ENCODE results near the gene CYSRT1.

DNA sequence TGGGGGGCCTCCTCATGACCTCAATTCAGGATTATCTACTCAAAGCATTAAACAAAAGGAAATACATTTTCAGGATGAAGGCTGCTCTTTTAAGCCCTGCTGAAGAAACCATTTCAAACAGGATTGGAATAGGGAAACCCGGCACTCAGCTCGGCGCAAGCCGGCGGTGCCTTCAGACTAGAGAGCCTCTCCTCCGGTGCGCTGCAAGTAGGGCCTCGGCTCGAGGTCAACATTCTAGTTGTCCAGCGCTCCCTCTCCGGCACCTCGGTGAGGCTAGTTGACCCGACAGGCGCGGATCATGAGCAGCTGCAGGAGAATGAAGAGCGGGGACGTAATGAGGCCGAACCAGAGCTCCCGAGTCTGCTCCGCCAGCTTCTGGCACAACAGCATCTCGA is 20.2 kb upstream of the CYSRT1 start:
- TF ChIP-seq CTCF (IDR thresholded peaks at IDR 0.05; ENCODE audit: insufficient read depth, low read depth, low read length) (no peak), EZH2 (IDR thresholded peaks at IDR 0.05; ENCODE audit: insufficient read depth, low read length) (no peak)
